Measurements from ENCODE around the gene DCAF8L1. TPM values are rescaled to one million over a fixed set of nuclear protein-coding genes. Genes with fewer than 3 reads are reported as not detected.

Gene DCAF8L1
- not detected in 2 replicates for total RNA-seq

GRCh38 chrX:27981349-27981748, at the start of gene DCAF8L1:
Gene DCAF8L1, minus strand, starts transcription at chrX:27981449. Its CDS starts 115 bp downstream, at chrX:27981334.

Other genes with a start within 250 kb of the DCAF8L1 start
- gene MAGEB10, start 173.5 kb downstream of the DCAF8L1 start, total RNA-seq, result not detected in 2 replicates